ENCODE measurements around the gene CCSER1.
"Not testable (repeated sequence)": the region's sequence is repeated elsewhere in the genome, so short reads cannot be mapped to it uniquely, and the experiment has no call there.

The CCSER1 gene

GRCh38 chr4:90456891-90457290 lies 329.7 kb downstream of the CCSER1 start:
- DNase-seq: no peak

GRCh38 chr4:90457817-90458216 lies 330.6 kb downstream of the CCSER1 start:
- no peak for DNase-seq

- DNase-seq: no peak
Measured at GRCh38 chr4:90458576-90458975, 331.4 kb downstream of the CCSER1 start.

- DNase-seq: no peak
Measured at GRCh38 chr4:90474484-90474883, 347.3 kb downstream of the CCSER1 start.

GRCh38 chr4:90476019-90476418 lies 348.8 kb downstream of the CCSER1 start:
- DNase-seq: no peak

- DNase-seq: no peak
Measured at GRCh38 chr4:90476586-90476985, 349.4 kb downstream of the CCSER1 start.

- DNase-seq: not testable (repeated sequence)
Measured at GRCh38 chr4:90484894-90485293, 357.7 kb downstream of the CCSER1 start.

GRCh38 chr4:90486346-90486745 lies 359.2 kb downstream of the CCSER1 start:
- DNase-seq: peak; percentile 39

- no peak for DNase-seq
Measured at GRCh38 chr4:90495211-90495610, 368.0 kb downstream of the CCSER1 start.

- DNase-seq: no peak
Measured at GRCh38 chr4:90495936-90496335, 368.7 kb downstream of the CCSER1 start.

- DNase-seq: no peak
Measured at GRCh38 chr4:90498175-90498574, 371.0 kb downstream of the CCSER1 start.

GRCh38 chr4:90503677-90504076 lies 376.5 kb downstream of the CCSER1 start:
- no peak for DNase-seq

GRCh38 chr4:90515191-90515590 lies 388.0 kb downstream of the CCSER1 start:
- no peak for DNase-seq

GRCh38 chr4:90528551-90528950 lies 401.4 kb downstream of the CCSER1 start:
- no peak for DNase-seq

- DNase-seq: no peak
Measured at GRCh38 chr4:90536408-90536807, 409.2 kb downstream of the CCSER1 start.

GRCh38 chr4:90537491-90537890 lies 410.3 kb downstream of the CCSER1 start:
- no peak for DNase-seq

- no peak for DNase-seq
Measured at GRCh38 chr4:90540536-90540935, 413.3 kb downstream of the CCSER1 start.

- DNase-seq: no peak
Measured at GRCh38 chr4:90542216-90542615, 415.0 kb downstream of the CCSER1 start.

GRCh38 chr4:90543419-90544170 lies 416.4 kb downstream of the CCSER1 start:
- no peak for DNase-seq

GRCh38 chr4:90544532-90545045 lies 417.4 kb downstream of the CCSER1 start:
- DNase-seq: no peak

GRCh38 chr4:90545380-90545779 lies 418.2 kb downstream of the CCSER1 start:
- DNase-seq: no peak

GRCh38 chr4:90546114-90546513 lies 418.9 kb downstream of the CCSER1 start:
- DNase-seq: no peak

GRCh38 chr4:90570615-90571014 lies 443.4 kb downstream of the CCSER1 start:
- no peak for DNase-seq

GRCh38 chr4:90572996-90573395 lies 445.8 kb downstream of the CCSER1 start:
- DNase-seq: no peak

GRCh38 chr4:90575371-90575770 lies 448.2 kb downstream of the CCSER1 start:
- DNase-seq: no peak
